Body of pancreas (tissue), 4 donors: ENCODE data around the gene TRPV2. TPM values are rescaled to one million over a fixed set of nuclear protein-coding genes. Genes with fewer than 3 reads are reported as not detected.

ENCODE experiments used
- ATAC-seq: fragments of 150-250 bp; one replicate; pipeline ENCODE4 v1.9.1; 2016
- DNase-seq, 4 donors: peaks; one replicate each; pipeline ENCODE4 v3.0.0-alpha.2; 2019
- H3K27ac ChIP-seq, 4 donors: fragments of 200-600 bp; sonication (generic); 1 replicate in 3 of 4; 2 replicates in 1 of 4; pipeline versions ENCODE4 v1.5.1 to v1.6.1; 2016 to 2019; ENCODE audit warnings: mild to moderate bottlenecking in 1 of 4, mixed read lengths in 1 of 4, moderate library complexity in 1 of 4
- H3K27me3 ChIP-seq, 2 donors: fragments of 200-600 bp; sonication (generic); one replicate each; pipeline ENCODE4 v1.6.0; 2016; ENCODE audit warnings: mild to moderate bottlenecking in 1 of 2
- H3K36me3 ChIP-seq, 2 donors: fragments of 200-600 bp; sonication (generic); replicated peaks in 1 of 2; 2 replicates each; pipeline ENCODE4 v1.5.1; 2016; ENCODE audit warnings: low read depth in 2 of 2; ENCODE audit not compliant: insufficient read depth in 1 of 2
- H3K4me1 ChIP-seq: fragments of 200-600 bp; sonication (generic); one replicate; pipeline ENCODE4 v1.6.0; 2016
- H3K4me3 ChIP-seq, 2 donors: fragments of 200-600 bp; sonication (generic); 1 replicate in 1 of 2; 2 replicates in 1 of 2; pipeline ENCODE4 v1.5.1; 2016 to 2019
- H3K9me3 ChIP-seq, 3 donors: fragments of 200-600 bp; sonication (generic); 1 replicate in 2 of 3; 2 replicates in 1 of 3; pipeline ENCODE4 v1.5.1; 2016
- POLR2A ChIP-seq, 3 donors: fragments of 450-650 bp; IDR thresholded peaks; one replicate each; pipeline ENCODE4 v1.6.1; 2016; ENCODE audit warnings: antibody characterized with exemption in 3 of 3, mild to moderate bottlenecking in 2 of 3
- WGBS, 2 donors: methylation state at CpG; one replicate each; pipeline ENCODE4 v1.1.5; 2017; 5-methylcytosine and 5-hydroxymethylcytosine counted together
- intact Hi-C: fragments of 100-400 bp; cut with DNase I; formaldehyde crosslinking; loops from one replicate; pipeline ENCODE4 v1.15.1; 2023
- total RNA-seq, 2 donors: library from RNA; depleted of rRNA; stranded (reverse); fragments of >200 nt; gene quantifications; one replicate each; pipeline ENCODE4 v1.1.0, GENCODE V29; 2016
- TF ChIP-seq, protein P1 (sequence below), 7 experiments: fragments of 450-650 bp in 4 of 7; fragments of 200-600 bp in 3 of 7; sonication (generic) in 3 of 7; IDR thresholded peaks; one replicate each; pipeline ENCODE4 v1.5.1; 2016 to 2019; ENCODE audit warnings: antibody characterized with exemption in 7 of 7

The TRPV2 gene
- total RNA-seq, 2 donors from 2014 or later, result 4.7 to 30.7 TPM

DNA sequence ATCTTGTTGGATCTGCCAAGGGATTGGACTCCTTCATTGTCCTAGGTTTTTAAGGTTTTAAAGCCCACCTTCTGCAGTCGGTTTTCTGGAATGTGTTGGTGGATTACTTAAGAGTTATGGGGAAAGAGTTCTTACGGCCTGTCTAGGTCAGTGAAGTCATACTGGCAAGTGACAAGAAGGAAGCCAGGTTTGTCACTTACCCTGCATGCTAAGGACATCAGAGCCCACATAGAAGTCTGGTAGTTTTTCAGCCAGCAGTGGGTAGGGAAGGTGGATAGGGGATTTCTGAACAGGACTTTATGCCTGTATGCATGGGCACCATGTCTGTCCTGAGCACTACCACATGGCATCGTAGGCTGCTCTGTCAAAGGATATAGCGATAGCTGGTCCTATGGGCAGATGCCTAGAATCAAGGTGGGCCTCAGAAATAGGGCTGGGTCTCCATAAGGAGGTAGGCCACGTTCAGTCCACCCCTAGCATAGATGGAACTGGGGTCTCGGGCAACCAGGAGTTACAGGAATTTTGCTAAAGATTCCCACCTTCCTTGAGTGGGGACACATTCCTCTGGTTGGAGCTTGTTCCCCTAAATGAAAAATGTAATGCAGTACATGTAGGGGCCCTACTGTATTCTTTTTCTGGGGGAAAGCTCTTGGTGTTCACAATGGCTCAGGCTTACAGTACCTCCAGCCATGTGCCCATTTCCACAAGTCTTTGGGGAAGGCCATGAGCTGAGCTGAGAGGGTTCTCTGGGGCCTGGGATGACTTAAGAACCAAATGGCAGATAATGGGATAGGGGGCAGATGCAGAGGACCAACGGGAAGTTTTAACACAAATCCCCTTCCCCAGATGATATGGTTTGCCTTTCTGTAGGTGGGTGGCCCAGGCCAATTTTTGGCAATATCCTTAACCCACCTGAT, 27.5 kb downstream of the TRPV2 start:
- intact Hi-C loops, result loop anchor here (10.0 kb wide), 1 partner anchor 48 kb away; no protein-coding TSS in a partner anchor
- ATAC-seq (no peak), DNase-seq (no peak)
- Histone ChIP-seq H3K36me3 (peaks cover 0 to 4% of the 10 kb centered on the region in 2 donors), H3K9me3 (no peaks in the 10 kb centered on the region), H3K4me3 (no peak overlapping the region), H3K27ac (peak overlapping the region in 3 of 4 donors; percentile 14 to 37 (median 19)), H3K4me1 (peaks cover 71% of the 10 kb centered on the region), H3K27me3 (no peaks in the 10 kb centered on the region)
- 72 to 78% methylated on average over 7 of the region's 7 CpGs for WGBS, 2 donors
- TF ChIP-seq POLR2A (IDR thresholded peaks at IDR 0.05), result peak in 1 of 3 donors; percentile 4
- TF ChIP-seq, protein P1, sequence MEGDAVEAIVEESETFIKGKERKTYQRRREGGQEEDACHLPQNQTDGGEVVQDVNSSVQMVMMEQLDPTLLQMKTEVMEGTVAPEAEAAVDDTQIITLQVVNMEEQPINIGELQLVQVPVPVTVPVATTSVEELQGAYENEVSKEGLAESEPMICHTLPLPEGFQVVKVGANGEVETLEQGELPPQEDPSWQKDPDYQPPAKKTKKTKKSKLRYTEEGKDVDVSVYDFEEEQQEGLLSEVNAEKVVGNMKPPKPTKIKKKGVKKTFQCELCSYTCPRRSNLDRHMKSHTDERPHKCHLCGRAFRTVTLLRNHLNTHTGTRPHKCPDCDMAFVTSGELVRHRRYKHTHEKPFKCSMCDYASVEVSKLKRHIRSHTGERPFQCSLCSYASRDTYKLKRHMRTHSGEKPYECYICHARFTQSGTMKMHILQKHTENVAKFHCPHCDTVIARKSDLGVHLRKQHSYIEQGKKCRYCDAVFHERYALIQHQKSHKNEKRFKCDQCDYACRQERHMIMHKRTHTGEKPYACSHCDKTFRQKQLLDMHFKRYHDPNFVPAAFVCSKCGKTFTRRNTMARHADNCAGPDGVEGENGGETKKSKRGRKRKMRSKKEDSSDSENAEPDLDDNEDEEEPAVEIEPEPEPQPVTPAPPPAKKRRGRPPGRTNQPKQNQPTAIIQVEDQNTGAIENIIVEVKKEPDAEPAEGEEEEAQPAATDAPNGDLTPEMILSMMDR (IDR thresholded peaks at IDR 0.05), result no peak

DNA sequence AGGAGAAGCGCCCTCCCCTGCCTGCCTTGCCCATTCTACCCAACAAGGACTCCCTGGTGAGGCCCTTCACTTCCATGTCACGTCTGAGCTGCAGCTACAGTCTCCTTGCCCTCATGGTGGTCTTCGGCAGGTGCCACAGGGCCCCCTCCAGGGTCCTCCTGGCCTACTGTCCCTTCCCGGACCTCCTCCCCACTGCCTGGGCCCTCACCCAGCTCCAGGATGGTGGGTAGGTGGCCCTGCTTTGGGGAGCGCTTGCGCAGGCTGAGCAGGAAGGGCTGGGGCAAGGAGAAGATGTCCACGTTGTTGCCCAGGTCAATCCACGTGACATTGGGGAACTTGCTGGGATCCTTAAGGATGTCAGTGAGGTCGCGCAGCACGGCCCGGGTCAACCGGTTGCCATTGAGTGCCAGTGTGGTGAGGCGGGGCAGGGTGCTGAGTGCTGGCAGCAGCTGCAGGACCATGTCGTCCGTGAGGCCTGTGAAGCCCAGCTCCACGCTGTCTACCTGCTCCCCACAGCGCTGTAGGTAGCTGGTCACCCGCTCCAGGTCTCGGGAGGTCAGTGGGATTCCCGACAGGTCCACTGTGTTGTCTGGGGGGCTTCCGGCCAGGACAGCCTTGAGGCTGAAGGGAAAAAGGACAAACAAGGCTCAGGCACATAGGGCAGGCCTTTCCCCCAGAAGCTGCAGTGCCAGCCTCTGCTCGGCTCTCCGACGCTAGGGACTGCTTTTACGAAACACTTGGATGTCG, 28.3 kb downstream of the TRPV2 start:
- Histone ChIP-seq H3K4me1 (peaks cover 66% of the 10 kb centered on the region), H3K27me3 (no peaks in the 10 kb centered on the region), H3K27ac (peak overlapping the region; percentile 14 to 48 (median 44)), H3K4me3 (no peak overlapping the region), H3K36me3 (peaks cover 0 to 4% of the 10 kb centered on the region in 2 donors), H3K9me3 (no peaks in the 10 kb centered on the region)
- intact Hi-C loops, result loop anchor here (10.0 kb wide), 1 partner anchor 49 kb away; no protein-coding TSS in a partner anchor
- TF ChIP-seq, protein P1 (IDR thresholded peaks at IDR 0.05), result no peak
- TF ChIP-seq POLR2A (IDR thresholded peaks at IDR 0.05), result no peak
- no peak for ATAC-seq
- 87 to 97% methylated on average over 6 to 27 of the region's 27 CpGs for WGBS, 2 donors
- DNase-seq, result no peak

DNA sequence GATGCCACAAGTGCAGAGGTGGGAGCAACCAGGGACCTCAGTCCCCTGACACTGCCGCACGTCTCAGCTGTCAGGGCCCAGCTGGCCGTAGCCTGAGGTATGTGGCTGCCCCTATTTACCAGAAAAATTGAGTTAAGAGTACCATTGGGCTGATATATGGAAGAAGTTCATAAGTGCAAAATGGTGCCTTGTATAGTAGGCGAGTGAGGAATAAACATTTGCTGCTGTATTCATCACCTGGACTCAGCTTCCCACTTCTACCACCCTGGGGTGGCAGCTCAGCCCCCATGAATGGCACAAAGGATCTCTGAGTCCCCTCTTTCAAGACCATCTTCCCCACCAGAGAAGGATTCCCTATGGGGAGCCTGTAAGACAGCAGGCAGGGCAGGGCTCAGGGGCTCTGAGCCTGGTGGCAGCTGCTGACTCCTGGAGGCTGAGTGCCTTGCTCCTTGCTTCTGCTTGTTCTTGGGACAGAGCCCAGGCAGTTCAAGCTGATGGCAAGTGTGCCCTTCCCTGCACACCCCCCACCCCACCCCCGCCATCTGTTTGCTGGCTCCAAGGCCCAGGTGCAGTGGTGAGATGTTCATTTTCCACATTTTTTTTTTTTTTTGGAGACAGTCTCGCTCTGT, 29.0 kb downstream of the TRPV2 start:
- Histone ChIP-seq H3K4me1 (peaks cover 66% of the 10 kb centered on the region), H3K9me3 (no peaks in the 10 kb centered on the region), H3K27me3 (no peaks in the 10 kb centered on the region), H3K4me3 (no peak overlapping the region), H3K36me3 (peaks cover 0 to 4% of the 10 kb centered on the region in 2 donors), H3K27ac (peak overlapping the region; percentile 44 to 53 (median 46))
- ATAC-seq (peak; percentile 36), DNase-seq (peak; percentile 35 to 75 (median 64))
- intact Hi-C loops, result loop anchor here (10.0 kb wide), 1 partner anchor 50 kb away; no protein-coding TSS in a partner anchor
- TF ChIP-seq POLR2A (IDR thresholded peaks at IDR 0.05), result no peak
- TF ChIP-seq, protein P1 (IDR thresholded peaks at IDR 0.05), result no peak
- WGBS, 2 donors, result 75 to 88% methylated on average over 6 of the region's 6 CpGs

DNA sequence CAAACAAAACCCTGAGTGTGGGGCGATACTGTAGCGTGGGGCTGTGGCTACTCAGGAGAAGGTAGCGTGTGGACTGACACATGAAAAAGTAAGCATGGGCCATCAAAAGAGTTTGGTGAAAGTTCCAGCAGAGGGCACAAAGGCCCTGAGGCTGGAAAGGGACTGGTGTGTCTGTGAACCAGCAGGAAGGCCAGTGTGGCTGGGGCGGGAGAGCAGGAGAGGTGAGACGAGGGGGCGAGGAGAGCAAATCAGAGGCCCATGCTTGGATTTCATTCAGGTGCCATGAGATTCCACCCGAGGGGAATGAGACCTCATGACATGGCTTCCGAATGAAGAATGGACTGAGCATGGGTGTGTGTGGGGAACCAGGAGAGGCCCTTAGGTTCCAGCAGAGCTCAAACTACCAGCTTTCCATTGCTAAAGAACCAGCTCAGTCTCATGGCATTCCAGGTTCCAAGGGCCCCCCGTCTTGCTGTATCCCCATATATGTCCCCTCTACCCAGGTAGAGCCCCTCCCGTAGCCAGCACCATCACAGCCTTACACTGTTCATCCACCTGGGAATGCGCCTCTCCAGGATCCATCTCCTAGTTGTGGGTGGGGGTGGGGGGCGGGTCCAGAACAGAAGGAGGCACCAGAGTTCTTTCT, 31.1 kb downstream of the TRPV2 start:
- no peak for ATAC-seq
- peaks cover 47% of the 10 kb centered on the region for H3K4me1 ChIP-seq
- intact Hi-C loops, result loop anchor here (10.0 kb wide), 1 partner anchor 52 kb away; no protein-coding TSS in a partner anchor
- H3K36me3 ChIP-seq, result peaks cover 0 to 4% of the 10 kb centered on the region in 2 donors
- no peak for DNase-seq
- H3K27me3 ChIP-seq, result no peaks in the 10 kb centered on the region
- 86 to 89% methylated on average over 9 to 11 of the region's 12 CpGs for WGBS, 2 donors
- H3K27ac ChIP-seq, result peak overlapping the region in 2 of 4 donors; percentile 40 to 53
- TF ChIP-seq, protein P1 (IDR thresholded peaks at IDR 0.05), result no peak
- no peak for TF ChIP-seq POLR2A (IDR thresholded peaks at IDR 0.05)
- H3K4me3 ChIP-seq, result no peak overlapping the region
- H3K9me3 ChIP-seq, result no peaks in the 10 kb centered on the region
